Glomerular visceral epithelial cell (primary cell): Measurements from ENCODE around the gene PGM3.
"Not testable (repeated sequence)": the region's sequence is repeated elsewhere in the genome, so short reads cannot be mapped to it uniquely, and the experiment has no call there.

Source experiments
- DNase-seq: peaks from one replicate; pipeline ENCODE4 v3.0.0-alpha.2; 2016; ENCODE audit errors: extremely low spot score

Gene PGM3

GRCh38 chr6:83192871-83193746 is at the start of gene PGM3, which contains the start of gene RWDD2A:
Gene PGM3 (minus strand): TSS chr6:83193265. CDS start chr6:83191012, 2,253 bp downstream.
Gene RWDD2A (plus strand): TSS chr6:83193357. CDS start chr6:83194452, 1,095 bp downstream.
- DNase-seq: peak; percentile 90

- DNase-seq: no peak
Measured at GRCh38 chr6:83231146-83231545, 38.1 kb upstream of the PGM3 start.

GRCh38 chr6:83226517-83226916 is 33.5 kb upstream of the PGM3 start:
- DNase-seq: no peak

DNA sequence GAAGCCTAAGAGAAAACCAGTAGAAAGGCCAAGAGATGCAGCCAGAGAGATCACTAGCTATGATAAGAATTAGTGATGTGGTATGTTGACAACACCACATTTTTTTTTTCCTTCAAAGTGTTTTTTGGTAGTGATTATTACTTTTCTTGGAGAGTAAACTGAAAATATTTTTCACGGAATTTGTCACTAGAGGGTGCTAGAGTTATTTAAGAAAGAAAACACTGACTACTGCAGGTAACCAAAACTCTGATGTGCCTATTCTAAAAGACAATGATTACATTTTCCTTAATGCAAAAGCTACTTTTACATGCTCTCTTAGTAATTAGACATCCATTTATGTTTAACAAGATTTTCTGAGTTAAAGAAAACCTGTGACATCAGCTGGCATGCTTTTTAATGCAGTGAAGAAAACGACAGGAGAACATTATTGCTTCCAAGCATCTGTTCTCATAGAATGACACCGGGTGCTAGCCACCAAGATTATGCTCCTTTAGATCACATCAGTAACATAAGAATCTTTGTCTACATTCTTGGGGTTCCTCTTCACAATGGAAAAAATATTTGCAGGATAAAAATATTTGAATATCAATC is 28.9 kb upstream of the PGM3 start:
- peak; percentile 33 for DNase-seq

GRCh38 chr6:83221276-83221675 is 28.2 kb upstream of the PGM3 start:
- DNase-seq: no peak

GRCh38 chr6:83220121-83220520 is 27.1 kb upstream of the PGM3 start:
- no peak for DNase-seq

GRCh38 chr6:83218646-83219045 is 25.6 kb upstream of the PGM3 start:
- DNase-seq: no peak

- DNase-seq: no peak
Measured at GRCh38 chr6:83216806-83217205, 23.7 kb upstream of the PGM3 start.

GRCh38 chr6:83215131-83216047 is 22.3 kb upstream of the PGM3 start:
- peak; percentile 73 for DNase-seq

DNA sequence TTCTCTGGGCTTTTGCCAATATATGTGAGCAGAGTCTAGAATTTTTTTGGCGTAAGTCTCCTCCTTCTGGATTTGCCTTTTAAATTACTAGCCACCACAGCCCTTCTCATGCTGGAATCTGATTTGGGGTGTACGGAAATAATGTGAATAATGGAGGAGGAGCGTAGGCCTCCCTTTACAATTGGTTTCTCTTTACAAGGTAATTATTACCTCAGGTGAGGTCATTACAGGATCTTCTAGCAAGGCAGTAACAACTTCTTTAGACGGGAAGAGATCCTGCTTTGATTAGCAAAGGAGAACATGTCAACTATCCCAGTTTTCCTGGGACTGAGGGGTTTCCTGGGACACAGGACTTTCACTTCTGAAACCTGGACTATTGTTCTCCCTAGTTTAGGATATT is 9.0 kb upstream of the PGM3 start:
- no peak for DNase-seq

GRCh38 chr6:83199863-83200225 is 6.8 kb upstream of the PGM3 start:
- DNase-seq: peak; percentile 68

DNA sequence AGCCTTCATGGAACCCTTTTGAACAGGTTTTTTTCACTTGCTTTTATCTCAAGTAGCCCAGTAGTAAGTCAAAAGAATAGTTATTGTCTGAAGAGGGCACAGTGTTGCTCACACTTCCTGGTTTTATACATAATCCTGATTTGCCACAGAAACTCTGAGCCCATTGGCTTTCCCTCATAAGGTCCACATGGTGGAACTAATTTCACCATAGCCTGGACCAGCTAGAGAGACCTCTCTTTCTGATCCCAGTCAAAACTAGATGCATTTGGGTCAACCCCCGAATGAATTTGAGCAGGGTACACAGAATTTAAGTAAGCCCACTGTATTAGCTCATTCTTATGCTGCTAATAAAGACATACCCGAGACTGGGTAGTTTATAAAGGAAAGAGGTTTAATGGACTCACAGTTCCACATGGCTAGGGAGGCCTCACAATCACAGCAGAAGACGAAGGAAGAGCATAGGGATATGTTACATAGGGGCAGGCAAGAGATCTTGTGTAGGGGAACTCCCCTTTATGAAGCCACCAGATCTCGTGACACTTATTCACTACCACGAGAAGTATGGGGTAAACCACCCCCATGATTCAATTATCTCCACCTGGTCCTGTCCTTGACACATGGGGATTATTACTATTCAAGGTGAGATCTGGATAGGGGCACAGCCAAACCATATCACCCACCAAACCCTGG is 6.3 kb upstream of the PGM3 start:
- peak; percentile 27 for DNase-seq

GRCh38 chr6:83198486-83199172 is 5.6 kb upstream of the PGM3 start:
- DNase-seq: peak; percentile 15

DNA sequence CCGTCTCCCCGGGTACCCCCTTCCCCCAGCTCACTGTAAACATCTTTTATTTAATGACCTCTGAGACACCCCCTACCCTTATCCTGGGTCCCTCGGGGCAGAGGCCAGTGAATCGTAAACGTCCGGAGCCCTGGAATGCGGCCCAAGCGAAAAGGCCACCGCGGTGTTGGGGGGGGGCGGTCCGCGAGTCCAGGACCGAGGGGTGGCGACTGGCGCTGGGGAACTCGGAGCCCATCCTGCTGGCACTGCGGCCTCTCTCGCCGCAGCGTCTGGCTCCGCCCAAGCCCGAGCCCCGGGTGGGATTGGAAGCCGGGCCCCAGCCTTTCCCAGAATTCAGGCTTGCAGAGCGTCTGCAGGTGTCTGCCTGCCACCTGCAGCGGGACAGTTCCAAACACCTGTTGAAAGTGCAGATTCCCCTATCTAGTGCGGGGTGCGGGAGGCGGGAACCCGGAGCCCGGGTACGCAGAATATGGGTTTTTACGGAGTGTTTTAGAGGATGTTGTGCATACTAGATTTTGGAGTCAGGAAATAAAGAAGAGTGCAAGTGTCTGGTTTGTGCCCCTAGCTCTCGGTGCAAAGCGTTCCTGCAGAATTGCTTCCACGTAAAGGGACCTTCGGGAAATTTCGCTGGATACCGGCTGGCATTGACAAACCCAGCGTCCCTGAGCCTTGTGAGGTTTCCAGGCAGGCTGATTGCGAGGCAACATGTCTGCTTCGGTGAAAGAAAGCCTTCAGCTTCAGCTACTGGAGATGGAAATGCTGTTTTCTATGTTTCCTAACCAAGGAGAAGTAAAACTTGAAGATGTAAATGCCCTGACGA is 892 bp upstream of the PGM3 start:
- DNase-seq: peak; percentile 62

GRCh38 chr6:83192456-83192855 is 609 bp downstream of the PGM3 start:
- no peak for DNase-seq

GRCh38 chr6:83191974-83192373 is 1.1 kb downstream of the PGM3 start:
- DNase-seq: not testable (repeated sequence)

DNA sequence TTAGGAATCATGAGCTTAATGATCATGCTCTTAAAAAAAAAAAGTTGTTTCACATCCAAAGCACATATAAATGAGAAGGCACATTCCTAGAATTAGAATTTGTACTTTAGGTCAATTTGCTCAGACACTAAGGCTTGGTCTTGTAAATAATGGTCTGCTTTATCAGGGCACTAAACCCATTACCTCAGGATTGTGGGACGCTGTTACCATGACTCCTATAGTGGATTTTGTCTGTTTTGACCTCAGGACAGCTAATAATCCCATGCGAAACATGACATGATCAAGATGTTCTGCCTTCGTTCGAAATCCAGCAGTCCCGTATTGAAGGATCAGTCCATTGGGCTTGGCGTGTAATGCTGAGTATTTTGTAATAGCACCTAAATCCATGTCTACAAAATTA is 2.4 kb downstream of the PGM3 start:
- DNase-seq: no peak

GRCh38 chr6:83188501-83188900 is 4.6 kb downstream of the PGM3 start:
- DNase-seq: no peak

DNA sequence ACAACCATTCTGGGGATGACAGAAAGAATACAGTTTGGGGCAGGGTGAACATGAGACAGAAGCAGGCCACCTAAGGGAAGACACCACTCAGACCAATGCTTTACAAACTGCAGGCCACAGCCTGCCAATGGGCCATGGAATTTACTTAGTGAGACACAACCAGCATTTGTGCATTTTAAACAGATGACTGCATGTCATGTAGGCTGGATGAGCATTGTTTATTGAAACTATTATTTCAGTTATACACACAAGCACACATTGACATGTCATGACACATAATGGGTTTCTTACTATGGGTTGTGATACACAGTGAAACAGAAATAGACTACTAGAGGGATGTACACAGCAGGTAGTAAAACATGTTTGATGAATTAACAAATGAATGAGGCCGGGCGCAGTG is 8.0 kb downstream of the PGM3 start:
- DNase-seq: no peak
